ENCODE data around the gene SMAD2. TPM values are rescaled to one million over a fixed set of nuclear protein-coding genes. Genes with fewer than 3 reads are reported as not detected.

SMAD2 gene
- polyA plus RNA-seq, 1 donor (not counting 4 experiments of a cell fraction or from before 2014, with no cell fraction given): 87.1 TPM

DNA sequence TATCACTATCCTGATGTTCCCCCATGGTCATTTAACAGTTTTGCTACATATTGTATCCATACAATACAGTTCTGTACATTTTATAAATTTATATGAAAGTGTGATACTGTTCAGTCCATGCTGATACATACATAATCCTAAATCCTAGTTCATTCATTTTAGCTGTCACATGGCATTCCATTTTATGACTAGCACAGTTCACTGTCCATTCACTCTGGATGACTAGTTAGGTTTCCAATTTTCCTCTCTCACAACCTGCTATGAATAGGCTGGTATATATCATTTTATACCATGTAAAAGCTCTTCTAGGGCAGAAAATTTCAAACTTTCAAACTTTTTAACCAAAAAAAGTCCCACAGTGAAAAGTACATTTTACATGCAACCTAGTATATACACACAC is 15.2 kb downstream of the SMAD2 start:
- Histone ChIP-seq H3K79me2 (ENCODE audit: control insufficient read depth, insufficient read depth, low read length) (peaks cover 93% of the 10 kb centered on the region), H3K9me3 (ENCODE audit: control insufficient read depth, low read depth, low read length) (no peaks in the 10 kb centered on the region), H4K20me1 (ENCODE audit: control insufficient read depth, extremely low read depth, insufficient read depth, low read length) (peaks cover 6% of the 10 kb centered on the region), H3K9me1 (ENCODE audit: control insufficient read depth, extremely low read depth, insufficient read depth, low read length) (peaks cover 2% of the 10 kb centered on the region), H3K4me3 (ENCODE audit: control insufficient read depth in 2 of 3, extremely low read depth in 1 of 3, insufficient read depth in 2 of 3, low read depth in 1 of 3, low read length in 3 of 3) (no peak overlapping the region), H3K27me3 (ENCODE audit: control insufficient read depth, extremely low read depth, insufficient read depth, low read length) (no peaks in the 10 kb centered on the region), H3K4me2 (ENCODE audit: control insufficient read depth, extremely low read depth, insufficient read depth, low read depth, low read length) (no peak overlapping the region), H2AFZ (ENCODE audit: control insufficient read depth, low read length) (no peak overlapping the region), H3K27ac (ENCODE audit: control insufficient read depth, insufficient read depth, low read length) (no peak overlapping the region), H3K36me3 (ENCODE audit: control insufficient read depth in 2 of 2, extremely low read depth in 1 of 2, insufficient read depth in 2 of 2, low read length in 2 of 2) (peaks cover 0 to 8% of the 10 kb centered on the region in 2 experiments), H3K4me1 (ENCODE audit: control insufficient read depth, extremely low read depth, insufficient read depth, low read length) (peaks cover 30% of the 10 kb centered on the region), H3K9ac (ENCODE audit: control insufficient read depth, extremely low read depth, insufficient read depth, low read length) (no peak overlapping the region)
- DNase-seq (ENCODE audit: low read depth, low spot score): no peak
- FAIRE-seq: no peak
- dilution Hi-C loops (cut with MboI; ENCODE audit: extremely low pct_ligation_motif_present, low sequenced_read_pairs): no loop called here
- TF ChIP-seq, protein P1, sequence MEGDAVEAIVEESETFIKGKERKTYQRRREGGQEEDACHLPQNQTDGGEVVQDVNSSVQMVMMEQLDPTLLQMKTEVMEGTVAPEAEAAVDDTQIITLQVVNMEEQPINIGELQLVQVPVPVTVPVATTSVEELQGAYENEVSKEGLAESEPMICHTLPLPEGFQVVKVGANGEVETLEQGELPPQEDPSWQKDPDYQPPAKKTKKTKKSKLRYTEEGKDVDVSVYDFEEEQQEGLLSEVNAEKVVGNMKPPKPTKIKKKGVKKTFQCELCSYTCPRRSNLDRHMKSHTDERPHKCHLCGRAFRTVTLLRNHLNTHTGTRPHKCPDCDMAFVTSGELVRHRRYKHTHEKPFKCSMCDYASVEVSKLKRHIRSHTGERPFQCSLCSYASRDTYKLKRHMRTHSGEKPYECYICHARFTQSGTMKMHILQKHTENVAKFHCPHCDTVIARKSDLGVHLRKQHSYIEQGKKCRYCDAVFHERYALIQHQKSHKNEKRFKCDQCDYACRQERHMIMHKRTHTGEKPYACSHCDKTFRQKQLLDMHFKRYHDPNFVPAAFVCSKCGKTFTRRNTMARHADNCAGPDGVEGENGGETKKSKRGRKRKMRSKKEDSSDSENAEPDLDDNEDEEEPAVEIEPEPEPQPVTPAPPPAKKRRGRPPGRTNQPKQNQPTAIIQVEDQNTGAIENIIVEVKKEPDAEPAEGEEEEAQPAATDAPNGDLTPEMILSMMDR (optimal IDR thresholded peaks at IDR 0.05 in 1 of 3, IDR thresholded peaks at IDR 0.05 in 1 of 3, conservative IDR thresholded peaks at IDR 0.05 in 1 of 3; ENCODE audit: extremely low read depth in 1 of 3, insufficient read depth in 2 of 3, low read length in 3 of 3): no peak
- TF ChIP-seq EZH2 (IDR thresholded peaks at IDR 0.05; ENCODE audit: low read length): no peak

DNA sequence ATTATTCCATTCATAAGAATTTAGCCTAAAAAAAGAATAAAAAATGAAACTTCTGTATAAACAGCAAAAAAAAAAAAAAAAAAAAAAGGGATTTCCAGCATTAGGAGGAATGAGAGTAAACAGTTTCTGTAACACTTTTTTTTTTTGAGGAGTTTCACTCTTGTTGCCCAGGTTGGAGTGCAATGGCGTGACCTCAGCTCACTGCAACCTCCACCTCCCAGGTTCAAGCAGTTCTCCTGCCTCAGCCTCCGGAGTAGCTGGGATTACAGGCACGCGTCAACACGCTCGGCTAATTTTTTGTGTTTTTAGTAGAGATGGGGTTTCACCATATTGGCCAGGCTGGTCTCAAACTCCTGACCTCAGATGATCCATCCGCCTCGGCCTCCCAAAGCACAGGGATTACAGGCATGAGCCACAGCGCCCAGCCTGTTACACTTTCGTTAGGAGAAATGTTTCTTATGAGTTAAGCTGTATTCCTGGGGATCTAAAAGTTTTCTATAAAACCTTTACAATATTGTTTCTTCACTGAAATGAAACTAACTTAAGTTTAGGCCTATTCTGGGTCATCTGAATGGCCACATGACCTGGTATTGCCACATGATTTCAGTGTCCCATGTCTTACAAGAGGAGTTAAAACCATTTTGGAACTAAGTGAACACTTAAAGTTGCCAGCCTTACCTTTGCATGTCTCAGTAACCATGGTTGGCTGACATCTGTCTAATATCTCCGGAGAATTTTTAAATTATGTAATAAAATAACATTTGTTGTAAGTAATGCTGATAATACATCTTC is 17.5 kb downstream of the SMAD2 start:
- H3K36me3 ChIP-seq (ENCODE audit: control insufficient read depth in 2 of 2, extremely low read depth in 1 of 2, insufficient read depth in 2 of 2, low read length in 2 of 2): peaks cover 0 to 8% of the 10 kb centered on the region in 2 experiments
- peaks cover 11% of the 10 kb centered on the region for H4K20me1 ChIP-seq (ENCODE audit: control insufficient read depth, extremely low read depth, insufficient read depth, low read length)
- H3K9me3 ChIP-seq (ENCODE audit: control insufficient read depth, low read depth, low read length): no peaks in the 10 kb centered on the region
- H2AFZ ChIP-seq (ENCODE audit: control insufficient read depth, low read length): no peak overlapping the region
- no peak overlapping the region for H3K4me2 ChIP-seq (ENCODE audit: control insufficient read depth, extremely low read depth, insufficient read depth, low read depth, low read length)
- no peaks in the 10 kb centered on the region for H3K27me3 ChIP-seq (ENCODE audit: control insufficient read depth, extremely low read depth, insufficient read depth, low read length)
- no peak for FAIRE-seq
- peaks cover 29% of the 10 kb centered on the region for H3K4me1 ChIP-seq (ENCODE audit: control insufficient read depth, extremely low read depth, insufficient read depth, low read length)
- TF ChIP-seq, protein P1 (optimal IDR thresholded peaks at IDR 0.05 in 1 of 3, IDR thresholded peaks at IDR 0.05 in 1 of 3, conservative IDR thresholded peaks at IDR 0.05 in 1 of 3; ENCODE audit: extremely low read depth in 1 of 3, insufficient read depth in 2 of 3, low read length in 3 of 3): no peak
- TF ChIP-seq EZH2 (IDR thresholded peaks at IDR 0.05; ENCODE audit: low read length): no peak
- peak overlapping the region; percentile 50 for H3K27ac ChIP-seq (ENCODE audit: control insufficient read depth, insufficient read depth, low read length)
- H3K79me2 ChIP-seq (ENCODE audit: control insufficient read depth, insufficient read depth, low read length): peaks cover 93% of the 10 kb centered on the region
- dilution Hi-C loops (cut with MboI; ENCODE audit: extremely low pct_ligation_motif_present, low sequenced_read_pairs): no loop called here
- H3K9me1 ChIP-seq (ENCODE audit: control insufficient read depth, extremely low read depth, insufficient read depth, low read length): peaks cover 2% of the 10 kb centered on the region
- no peak for DNase-seq (ENCODE audit: low read depth, low spot score)
- no peak overlapping the region for H3K9ac ChIP-seq (ENCODE audit: control insufficient read depth, extremely low read depth, insufficient read depth, low read length)
- no peak overlapping the region for H3K4me3 ChIP-seq (ENCODE audit: control insufficient read depth in 2 of 3, extremely low read depth in 1 of 3, insufficient read depth in 2 of 3, low read depth in 1 of 3, low read length in 3 of 3)
